Upper lobe of left lung (tissue), 6 donors: Measurements from ENCODE around the gene ADAMTSL2. TPM values are rescaled to one million over a fixed set of nuclear protein-coding genes. Genes with fewer than 3 reads are reported as not detected.

Source experiments
- ATAC-seq, 2 donors: fragments of 200-7000 bp; cut with Tn5 transposase; one replicate each; pipeline ENCODE4 v1.9.1; 2022; ENCODE audit warnings: mild to moderate bottlenecking in 2 of 2, moderate library complexity in 2 of 2; ENCODE audit not compliant: low FRiP score in 2 of 2
- DNase-seq, 2 donors: peaks; one replicate each; pipeline ENCODE4 v3.0.0-alpha.2; 2019 to 2020
- H3K27ac ChIP-seq, 4 donors: fragments of 200-600 bp; sonication (generic); one replicate each; pipeline ENCODE4 v1.5.1; 2016 to 2019
- H3K27me3 ChIP-seq, 4 donors: fragments of 200-600 bp; sonication (generic); one replicate each; pipeline ENCODE4 v1.5.1; 2017 to 2019
- H3K36me3 ChIP-seq, 4 donors: fragments of 200-600 bp; sonication (generic); one replicate each; pipeline ENCODE4 v1.5.1; 2016 to 2019
- H3K4me1 ChIP-seq, 4 donors: fragments of 200-600 bp; sonication (generic); one replicate each; pipeline ENCODE4 v1.5.1; 2018 to 2019
- H3K4me3 ChIP-seq, 4 donors: fragments of 200-600 bp; sonication (generic); one replicate each; pipeline ENCODE4 v1.5.1; 2017 to 2019; ENCODE audit warnings: mild to moderate bottlenecking in 2 of 4, moderate library complexity in 1 of 4
- H3K9me3 ChIP-seq, 4 donors: fragments of 200-600 bp; sonication (generic); one replicate each; pipeline ENCODE4 v1.5.1; 2018 to 2019
- CTCF ChIP-seq, 6 experiments: fragments of 450-650 bp in 4 of 6; fragments of 200-600 bp in 2 of 6; sonication (generic) in 2 of 6; IDR thresholded peaks; one replicate each; pipeline ENCODE4 v1.5.1; 2016 to 2019; ENCODE audit warnings: antibody characterized with exemption in 6 of 6
- EP300 ChIP-seq, 4 donors: sonication (generic); formaldehyde crosslinking; IDR thresholded peaks; one replicate each; pipeline ENCODE4 v1.5.1; 2017; ENCODE audit warnings: antibody characterized with exemption in 4 of 4, control low read depth in 2 of 4
- POLR2A ChIP-seq, 4 donors: fragments of 450-650 bp; IDR thresholded peaks; one replicate each; pipeline ENCODE4 v1.5.1; 2016 to 2017; ENCODE audit warnings: antibody characterized with exemption in 4 of 4, mild to moderate bottlenecking in 2 of 4
- POLR2AphosphoS5 ChIP-seq, 2 donors: sonication (generic); formaldehyde crosslinking; IDR thresholded peaks; one replicate each; pipeline ENCODE4 v1.5.1; 2017; ENCODE audit warnings: antibody characterized with exemption in 2 of 2
- WGBS, 2 donors: methylation state at CpG; one replicate each; pipeline ENCODE4 v1.1.5; 2017 to 2018; 5-methylcytosine and 5-hydroxymethylcytosine counted together
- total RNA-seq, 6 donors: library from RNA; depleted of rRNA in 4 of 6; stranded (reverse); fragments of >200 nt in 4 of 6; gene quantifications; one replicate each; pipeline versions ENCODE4 v1.1.0 to v1.2.1, GENCODE V29; 2016 to 2021
- donor health status: DM: no; HTN: no; CAD: no; lungs with moderate emphysema.
- donor health status: DM: no; HTN: yes; CAD: no; lungs with severe emphysema.

The ADAMTSL2 gene
- total RNA-seq, 6 donors from 2014 or later = 1.4 to 34.8 (median 19.2) TPM

- H3K4me1 ChIP-seq = peaks cover 21 to 47% (median 43%) of the 10 kb centered on the region in 4 donors
- no peaks in the 10 kb centered on the region for H3K27me3 ChIP-seq
- no peak for TF ChIP-seq CTCF (IDR thresholded peaks at IDR 0.05)
- no peak for TF ChIP-seq POLR2A (IDR thresholded peaks at IDR 0.05)
- TF ChIP-seq POLR2AphosphoS5 (IDR thresholded peaks at IDR 0.05) = no peak
- no peak for TF ChIP-seq EP300 (IDR thresholded peaks at IDR 0.05)
- peak overlapping the region in 3 of 4 donors; percentile 64 to 82 (median 77) for H3K27ac ChIP-seq
- WGBS, 2 donors = 84% methylated on average over 5 of the region's 5 CpGs; no CpG with 5 or more reads in 1 of the 2 donors
- H3K9me3 ChIP-seq = no peaks in the 10 kb centered on the region
- ATAC-seq (no peak), DNase-seq (no peak)
- H3K36me3 ChIP-seq = peaks cover 0 to 33% (median 11%) of the 10 kb centered on the region in 4 donors
- H3K4me3 ChIP-seq = no peak overlapping the region
These were observed 21.9 kb downstream of the ADAMTSL2 start for GRCh38 chr9:133556354-133556753.

- Histone ChIP-seq H3K4me3 (no peak overlapping the region), H3K27ac (peak overlapping the region; percentile 64 to 82 (median 74)), H3K4me1 (peaks cover 21 to 48% (median 43%) of the 10 kb centered on the region in 4 donors), H3K27me3 (no peaks in the 10 kb centered on the region), H3K36me3 (peaks cover 0 to 32% (median 11%) of the 10 kb centered on the region in 4 donors), H3K9me3 (no peaks in the 10 kb centered on the region)
- 76 to 89% methylated on average over 6 to 9 of the region's 9 CpGs for WGBS, 2 donors
- ATAC-seq (no peak), DNase-seq (no peak)
- TF ChIP-seq EP300 (IDR thresholded peaks at IDR 0.05) (no peak), POLR2AphosphoS5 (IDR thresholded peaks at IDR 0.05) (no peak)
These were observed 23.1 kb downstream of the ADAMTSL2 start for GRCh38 chr9:133557581-133557980.

GRCh38 chr9:133558191-133559126, 24.0 kb downstream of the ADAMTSL2 start:
- Histone ChIP-seq H3K4me3 (peak overlapping the region in 2 of 4 donors; percentile 0 to 10), H3K9me3 (no peaks in the 10 kb centered on the region), H3K36me3 (peaks cover 0 to 31% (median 11%) of the 10 kb centered on the region in 4 donors), H3K27ac (peak overlapping the region; percentile 64 to 82 (median 74)), H3K27me3 (no peaks in the 10 kb centered on the region), H3K4me1 (peaks cover 28 to 57% (median 51%) of the 10 kb centered on the region in 4 donors)
- TF ChIP-seq EP300 (IDR thresholded peaks at IDR 0.05) = peak in 2 of 4 donors; percentile 8 to 19
- no peak for TF ChIP-seq POLR2A (IDR thresholded peaks at IDR 0.05)
- no peak for TF ChIP-seq CTCF (IDR thresholded peaks at IDR 0.05)
- TF ChIP-seq POLR2AphosphoS5 (IDR thresholded peaks at IDR 0.05) = peak; percentile 45 to 55
- DNase-seq = peak in 1 of 2 donors; percentile 66
- WGBS, 2 donors = 12 to 26% methylated on average over 31 of the region's 31 CpGs
- peak in 1 of 2 donors; percentile 64 for ATAC-seq

- 64% methylated on average over 15 of the region's 15 CpGs; no CpG with 5 or more reads in 1 of the 2 donors for WGBS, 2 donors
- peak overlapping the region in 1 of 4 donors; percentile 6 for H3K4me3 ChIP-seq
- H3K27me3 ChIP-seq = no peaks in the 10 kb centered on the region
- peaks cover 0 to 14% (median 3%) of the 10 kb centered on the region in 4 donors for H3K36me3 ChIP-seq
- ATAC-seq (no peak), DNase-seq (peak in 1 of 2 donors; percentile 62)
- H3K9me3 ChIP-seq = no peaks in the 10 kb centered on the region
- H3K27ac ChIP-seq = peak overlapping the region in 2 of 4 donors; percentile 21 to 77
- TF ChIP-seq CTCF (IDR thresholded peaks at IDR 0.05) = no peak
- peak in 1 of 2 donors; percentile 16 for TF ChIP-seq POLR2AphosphoS5 (IDR thresholded peaks at IDR 0.05)
- peaks cover 29 to 58% (median 52%) of the 10 kb centered on the region in 4 donors for H3K4me1 ChIP-seq
These were observed 25.8 kb downstream of the ADAMTSL2 start for GRCh38 chr9:133560311-133560710.

GRCh38 chr9:133560944-133561343, 26.4 kb downstream of the ADAMTSL2 start:
- no peaks in the 10 kb centered on the region for H3K9me3 ChIP-seq
- peaks cover 29 to 58% (median 52%) of the 10 kb centered on the region in 4 donors for H3K4me1 ChIP-seq

More at GRCh38 chr9:133560944-133561343, 26.4 kb downstream of the ADAMTSL2 start:
- 88 to 94% methylated on average over 15 to 22 of the region's 22 CpGs for WGBS, 2 donors
- peak in 1 of 2 donors; percentile 77 for DNase-seq
- H3K36me3 ChIP-seq = peaks cover 0 to 8% (median 0%) of the 10 kb centered on the region in 4 donors
- no peak overlapping the region for H3K27ac ChIP-seq
- TF ChIP-seq EP300 (IDR thresholded peaks at IDR 0.05) = no peak
- TF ChIP-seq POLR2A (IDR thresholded peaks at IDR 0.05) = no peak
- no peak for TF ChIP-seq CTCF (IDR thresholded peaks at IDR 0.05)
- no peak for TF ChIP-seq POLR2AphosphoS5 (IDR thresholded peaks at IDR 0.05)
- no peaks in the 10 kb centered on the region for H3K27me3 ChIP-seq
- ATAC-seq = no peak
- no peak overlapping the region for H3K4me3 ChIP-seq
